Effector CD4-positive, alpha-beta T cell (primary cell): ENCODE results near the gene HDAC7.
A peak's percentile ranks its signal among the peaks of the same experiment; 100 is the strongest.

Experiments used
- DNase-seq: peaks from one replicate; pipeline ENCODE4 v3.0.0-alpha.2; 2020

HDAC7 gene

GRCh38 chr12:47743311-47743860, 76.3 kb downstream of the HDAC7 start:
- DNase-seq: no peak

GRCh38 chr12:47742253-47742825, 77.4 kb downstream of the HDAC7 start:
- peak; percentile 66 for DNase-seq

- peak; percentile 51 for DNase-seq
Measured at GRCh38 chr12:47741340-47741703, 78.4 kb downstream of the HDAC7 start.

GRCh38 chr12:47740606-47741339, 78.9 kb downstream of the HDAC7 start:
- DNase-seq: no peak

GRCh38 chr12:47739979-47740378, 79.7 kb downstream of the HDAC7 start:
- no peak for DNase-seq

- no peak for DNase-seq
Measured at GRCh38 chr12:47739297-47739696, 80.4 kb downstream of the HDAC7 start.

GRCh38 chr12:47737936-47738594, 81.6 kb downstream of the HDAC7 start:
- no peak for DNase-seq

- no peak for DNase-seq
Measured at GRCh38 chr12:47736877-47737676, 82.6 kb downstream of the HDAC7 start.

- no peak for DNase-seq
Measured at GRCh38 chr12:47736216-47736615, 83.5 kb downstream of the HDAC7 start.

- DNase-seq: no peak
Measured at GRCh38 chr12:47735649-47736048, 84.1 kb downstream of the HDAC7 start.

GRCh38 chr12:47734725-47735480, 84.8 kb downstream of the HDAC7 start:
- DNase-seq: no peak

GRCh38 chr12:47733142-47733541, 86.6 kb downstream of the HDAC7 start:
- DNase-seq: no peak
